ENCODE results near the gene CARD16.
"Not testable (repeated sequence)": the region's sequence is repeated elsewhere in the genome, so short reads cannot be mapped to it uniquely, and the experiment has no call there.

The CARD16 gene

DNA sequence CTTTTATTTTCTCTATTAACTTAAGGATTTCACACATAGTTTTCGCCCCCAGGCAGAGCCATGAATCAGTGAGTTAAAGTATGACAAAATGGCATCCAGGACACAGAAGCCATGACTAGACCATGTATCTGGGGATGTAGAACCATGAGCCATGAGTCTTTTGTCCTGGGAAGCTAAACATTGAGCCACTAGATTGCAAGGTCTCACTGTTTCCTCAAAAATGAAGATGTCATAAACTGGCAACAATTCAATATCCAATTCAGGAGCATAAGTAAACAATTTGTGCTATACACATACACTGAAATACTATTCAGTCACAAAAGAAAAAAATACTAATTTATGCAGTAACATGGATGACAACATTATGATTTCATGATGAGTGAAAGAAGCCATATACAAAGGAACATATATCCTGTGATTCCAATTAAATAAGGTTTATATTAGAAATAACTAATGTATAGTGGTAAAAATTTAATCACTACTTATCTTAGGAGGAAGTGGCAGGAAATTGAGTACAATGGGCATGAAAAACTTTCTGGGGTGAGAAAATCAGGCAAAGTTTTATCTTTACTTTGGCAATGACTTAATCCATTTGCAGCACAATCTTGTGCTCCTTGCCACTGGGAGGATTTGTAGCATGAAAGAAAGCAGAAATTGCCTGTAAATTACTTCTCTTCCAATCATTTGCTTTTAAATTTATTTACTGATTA is 28.5 kb upstream of the CARD16 start:
- ChIA-PET POLR2A (ENCODE audit: low non-redundant PET) (no interaction called here), CTCF (interaction anchor here (0.6 kb wide), 1 partner anchor 118 kb away, joined by 3 read pairs; no protein-coding TSS in a partner anchor)
- TF ChIP-seq, protein P1, sequence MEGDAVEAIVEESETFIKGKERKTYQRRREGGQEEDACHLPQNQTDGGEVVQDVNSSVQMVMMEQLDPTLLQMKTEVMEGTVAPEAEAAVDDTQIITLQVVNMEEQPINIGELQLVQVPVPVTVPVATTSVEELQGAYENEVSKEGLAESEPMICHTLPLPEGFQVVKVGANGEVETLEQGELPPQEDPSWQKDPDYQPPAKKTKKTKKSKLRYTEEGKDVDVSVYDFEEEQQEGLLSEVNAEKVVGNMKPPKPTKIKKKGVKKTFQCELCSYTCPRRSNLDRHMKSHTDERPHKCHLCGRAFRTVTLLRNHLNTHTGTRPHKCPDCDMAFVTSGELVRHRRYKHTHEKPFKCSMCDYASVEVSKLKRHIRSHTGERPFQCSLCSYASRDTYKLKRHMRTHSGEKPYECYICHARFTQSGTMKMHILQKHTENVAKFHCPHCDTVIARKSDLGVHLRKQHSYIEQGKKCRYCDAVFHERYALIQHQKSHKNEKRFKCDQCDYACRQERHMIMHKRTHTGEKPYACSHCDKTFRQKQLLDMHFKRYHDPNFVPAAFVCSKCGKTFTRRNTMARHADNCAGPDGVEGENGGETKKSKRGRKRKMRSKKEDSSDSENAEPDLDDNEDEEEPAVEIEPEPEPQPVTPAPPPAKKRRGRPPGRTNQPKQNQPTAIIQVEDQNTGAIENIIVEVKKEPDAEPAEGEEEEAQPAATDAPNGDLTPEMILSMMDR (conservative IDR thresholded peaks at IDR 0.05; ENCODE audit: low read depth): no peak

DNA sequence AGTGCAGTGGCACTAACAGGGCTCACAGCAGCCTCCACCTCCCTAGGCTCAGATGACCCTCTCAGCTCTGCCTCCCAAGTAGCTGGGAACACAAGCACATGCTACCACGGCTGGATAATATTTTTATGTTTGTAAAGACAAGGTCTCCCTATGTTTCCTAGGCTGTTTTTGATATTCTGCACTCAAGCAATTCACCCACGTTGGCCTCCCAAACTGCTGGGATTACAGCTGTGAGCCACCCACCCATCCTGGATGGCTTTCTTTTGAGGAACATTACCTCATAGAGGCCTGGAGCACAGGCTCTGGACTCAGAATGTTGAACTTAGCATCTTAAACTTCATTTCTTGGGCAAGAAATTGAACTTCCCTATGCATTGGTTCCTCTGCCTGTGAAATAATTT is 26.9 kb upstream of the CARD16 start:
- DNase-seq (ENCODE audit: low spot score); H3K27ac ChIP-seq; POLR2A ChIA-PET (ENCODE audit: low non-redundant PET); CTCF ChIA-PET: not testable (repeated sequence)

More for the DNA sequence above, 28.5 kb upstream of the CARD16 start:
- H3K27ac ChIP-seq: no peak overlapping the region
- no peak for DNase-seq (ENCODE audit: low spot score)

DNA sequence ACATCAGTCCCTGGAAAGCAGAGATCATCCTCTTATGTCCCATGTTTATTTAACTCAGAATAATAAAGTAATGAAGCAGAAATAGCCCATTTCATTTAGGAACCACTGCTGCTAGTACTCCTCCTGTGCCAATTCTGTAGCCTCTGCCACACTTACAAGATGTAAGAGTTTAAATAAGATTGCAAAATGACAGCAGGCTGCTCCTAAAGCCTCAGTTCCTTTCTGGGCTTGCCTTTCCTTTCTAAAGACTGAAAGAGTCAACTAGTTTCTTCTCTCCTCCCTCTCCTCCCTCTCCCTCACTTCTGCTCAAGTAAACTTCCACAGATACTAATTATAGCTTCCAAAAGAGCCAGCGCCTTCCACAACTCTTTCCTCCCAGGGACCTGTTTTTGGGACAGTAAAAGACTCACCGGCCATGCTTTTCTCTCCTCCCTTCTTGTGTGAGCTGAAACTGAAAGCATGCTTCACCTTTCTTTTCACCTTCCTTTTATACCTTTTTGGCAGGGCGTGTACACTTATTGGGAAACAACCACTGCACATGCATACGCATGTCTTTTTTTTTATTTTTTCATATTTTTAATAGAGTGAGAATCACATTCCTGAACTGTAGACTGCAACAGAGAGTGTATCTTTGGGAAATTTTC is 26.1 kb upstream of the CARD16 start:
- CTCF ChIA-PET: no interaction called here
- TF ChIP-seq, protein P1 (conservative IDR thresholded peaks at IDR 0.05; ENCODE audit: low read depth): no peak
- POLR2A ChIA-PET (ENCODE audit: low non-redundant PET): no interaction called here
- DNase-seq (ENCODE audit: low spot score): no peak
- no peak overlapping the region for H3K27ac ChIP-seq

DNA sequence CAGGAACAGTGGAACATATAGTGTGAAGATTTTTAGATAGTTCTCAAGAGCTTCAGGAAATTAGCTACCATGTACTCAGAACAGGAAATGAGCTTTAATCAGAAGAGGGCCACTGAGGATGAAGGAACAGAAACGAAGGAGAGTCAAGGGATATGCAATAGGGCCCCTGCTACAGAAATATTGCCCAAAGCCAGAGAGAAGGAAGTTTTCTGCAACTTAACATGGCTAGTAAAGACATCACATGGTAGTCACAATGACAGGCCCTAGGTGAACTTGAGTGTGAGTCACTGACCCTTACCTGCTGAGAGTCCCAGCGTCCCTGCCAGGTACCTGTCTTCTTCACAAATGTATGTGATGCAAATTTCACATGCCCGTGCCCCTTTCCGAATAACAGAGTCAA is 25.2 kb upstream of the CARD16 start:
- CTCF ChIA-PET: no interaction called here

DNA sequence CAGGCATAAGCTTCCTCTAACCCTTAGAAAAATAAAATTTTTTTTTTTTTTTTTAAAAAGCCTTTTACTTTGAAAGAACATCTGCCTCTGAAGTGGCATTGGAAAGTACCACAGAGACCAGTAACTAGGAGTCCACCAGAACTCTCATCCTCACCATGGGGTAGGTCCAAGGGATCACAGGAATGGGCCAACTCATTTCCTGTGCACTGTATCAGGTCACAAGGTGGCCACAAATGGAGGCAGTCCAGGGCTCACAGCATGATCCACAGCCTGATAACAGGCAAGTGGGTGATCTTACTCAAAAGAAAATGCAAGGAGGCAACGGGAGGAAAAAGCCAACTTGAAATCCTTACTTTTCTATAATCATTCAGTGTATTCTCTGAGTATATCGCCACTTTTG is 24.6 kb upstream of the CARD16 start:
- POLR2A ChIA-PET (ENCODE audit: low non-redundant PET); H3K27ac ChIP-seq; DNase-seq (ENCODE audit: low spot score); CTCF ChIA-PET: not testable (repeated sequence)

More for the DNA sequence above, 25.2 kb upstream of the CARD16 start:
- H3K27ac ChIP-seq: no peak overlapping the region
- POLR2A ChIA-PET (ENCODE audit: low non-redundant PET): no interaction called here
- DNase-seq (ENCODE audit: low spot score): no peak
- TF ChIP-seq, protein P1 (conservative IDR thresholded peaks at IDR 0.05; ENCODE audit: low read depth): no peak

DNA sequence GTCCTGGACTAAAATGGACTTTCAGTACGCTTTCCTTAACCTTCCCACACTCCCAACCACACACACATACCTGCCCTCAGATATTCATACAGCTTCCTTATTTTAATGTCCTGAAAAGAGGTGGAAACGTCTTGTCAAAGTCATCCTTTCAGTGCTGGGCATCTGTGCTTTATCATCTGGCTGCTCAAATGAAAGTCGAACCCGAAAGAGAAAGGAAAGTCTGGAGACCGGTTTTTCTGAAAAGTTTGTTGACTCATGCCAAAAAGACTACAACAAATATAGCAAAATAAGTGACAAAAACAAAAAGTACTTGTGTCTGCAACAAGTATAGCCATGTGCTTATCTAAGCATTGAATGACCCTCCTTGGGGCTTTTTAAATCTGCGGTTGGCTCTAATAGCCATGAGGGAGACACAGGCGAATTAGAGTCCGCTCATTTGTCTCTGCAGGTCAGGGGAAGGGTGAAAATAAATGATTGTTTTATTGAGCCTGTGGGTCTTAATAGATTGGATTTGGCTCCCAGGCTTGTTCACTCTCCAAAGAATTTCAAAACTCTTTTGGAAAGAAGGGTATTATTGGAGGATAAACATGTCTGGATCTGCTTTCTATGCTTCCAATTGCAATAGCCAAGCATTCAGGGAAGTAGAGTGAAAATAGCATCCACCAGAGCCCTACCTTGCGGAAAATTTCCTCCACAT is 18.3 kb upstream of the CARD16 start:
- DNase-seq (ENCODE audit: low spot score); CTCF ChIA-PET; POLR2A ChIA-PET (ENCODE audit: low non-redundant PET); H3K27ac ChIP-seq: not testable (repeated sequence)

DNA sequence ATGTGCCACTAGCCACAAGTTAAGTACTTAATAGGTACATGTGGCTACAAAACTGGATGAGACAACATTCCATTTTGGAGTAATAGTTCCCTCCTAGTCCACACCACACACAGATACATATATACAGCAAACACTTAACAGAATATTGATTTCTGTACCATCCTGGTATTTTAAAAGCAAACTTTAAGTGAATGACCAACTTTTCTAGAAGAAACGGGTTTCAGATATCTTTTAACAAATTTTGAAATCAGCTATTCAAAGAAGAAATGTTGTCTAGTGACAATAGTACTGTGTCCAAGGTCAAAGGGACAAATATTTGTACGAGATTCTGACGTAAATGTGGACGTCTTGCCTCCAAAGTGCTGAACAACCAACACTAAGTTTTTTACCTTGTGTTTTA is 12.3 kb upstream of the CARD16 start:
- no peak overlapping the region for H3K27ac ChIP-seq
- ChIA-PET POLR2A (ENCODE audit: low non-redundant PET) (no interaction called here), CTCF (no interaction called here)
- no peak for DNase-seq (ENCODE audit: low spot score)
- TF ChIP-seq, protein P1 (conservative IDR thresholded peaks at IDR 0.05; ENCODE audit: low read depth): no peak

DNA sequence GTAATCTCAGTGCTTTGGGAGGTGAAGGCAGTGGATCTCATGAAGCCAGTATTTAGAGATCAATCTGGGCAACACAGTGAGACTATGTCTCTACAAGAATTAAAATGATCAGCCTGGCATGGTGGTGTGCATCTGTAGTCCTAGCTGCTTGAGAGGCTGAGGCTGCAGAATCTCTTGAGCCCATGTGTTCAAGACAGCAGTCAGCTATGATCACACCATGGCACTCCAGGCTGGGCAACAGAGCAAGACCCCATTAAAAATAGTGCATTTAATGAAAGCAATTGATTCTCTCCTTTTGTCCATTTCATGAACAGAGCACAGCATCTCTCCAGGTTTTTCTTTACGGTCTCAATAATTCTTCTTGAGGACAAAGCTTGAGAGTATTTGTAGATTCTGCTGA is 11.3 kb upstream of the CARD16 start:
- no peak for DNase-seq (ENCODE audit: low spot score)
- H3K27ac ChIP-seq: no peak overlapping the region
- CTCF ChIA-PET: no interaction called here
- TF ChIP-seq, protein P1 (conservative IDR thresholded peaks at IDR 0.05; ENCODE audit: low read depth): no peak
- POLR2A ChIA-PET (ENCODE audit: low non-redundant PET): no interaction called here

Measured in RWPE1 (cell line).